AG04450 (cell line): Measurements from ENCODE around the gene MED13L. TPM values are rescaled to one million over a fixed set of nuclear protein-coding genes. Genes with fewer than 3 reads are reported as not detected.

Experiments used
- CTCF ChIA-PET: fragments of 300-600, 350-600 bp; formaldehyde crosslinking; extraction: SDS; loops from one replicate; lab custom pipeline; 2022; ENCODE audit warnings: antibody characterized with exemption, inconsistent platforms; lab: Charles Lee
- POLR2A ChIA-PET: fragments of 350-600 bp; formaldehyde crosslinking; extraction: SDS; loops from one replicate; lab custom pipeline; 2021; ENCODE audit warnings: antibody characterized with exemption, inconsistent platforms; lab: Yijun Ruan, JAX
- DNase-seq: peaks from one replicate; pipeline ENCODE4 v3.0.0-alpha.2; 2011; ENCODE audit warnings: low read depth, low spot score
- H3K27ac ChIP-seq: one replicate; pipeline ENCODE4 v1.5.1; 2012; ENCODE audit warnings: low read depth, low read length, control low read depth
- H3K27me3 ChIP-seq: one replicate; pipeline ENCODE4 v1.6.0; 2012; ENCODE audit warnings: low read length; ENCODE audit not compliant: control insufficient read depth, insufficient read depth
- H3K4me3 ChIP-seq: 2 replicates; pipeline ENCODE4 v1.5.1; 2011; ENCODE audit warnings: mild to moderate bottlenecking, low read depth, low read length, control low read depth
- H3K9me3 ChIP-seq: 2 replicates; pipeline ENCODE4 v1.5.1; 2012; ENCODE audit warnings: low read length; ENCODE audit not compliant: control insufficient read depth, insufficient read depth
- CTCF ChIP-seq: IDR thresholded peaks from 2 replicates; pipeline ENCODE4 v1.5.1; 2011; ENCODE audit warnings: low read depth, low read length, control low read depth, inconsistent platforms
- polyA plus RNA-seq: library from polyadenylated mRNA; depleted of rRNA; stranded (reverse); fragments of >200 nt; gene quantifications from 2 replicates; pipeline ENCODE4 v1.2.3, GENCODE V29; 2011

The MED13L gene
- polyA plus RNA-seq, 1 experiment: 56.2 TPM

GRCh38 chr12:116174904-116175303, 102.6 kb downstream of the MED13L start:
- H3K27me3 ChIP-seq: no peaks in the 10 kb centered on the region
- DNase-seq: no peak
- no peak for TF ChIP-seq CTCF
- POLR2A ChIA-PET: no interaction called here
- CTCF ChIA-PET: no interaction called here
- no peak overlapping the region for H3K27ac ChIP-seq
- H3K9me3 ChIP-seq: no peaks in the 10 kb centered on the region
- H3K4me3 ChIP-seq: no peak overlapping the region

- ChIA-PET CTCF (no interaction called here), POLR2A (no interaction called here)
- TF ChIP-seq CTCF: no peak
- Histone ChIP-seq H3K9me3 (no peaks in the 10 kb centered on the region), H3K27ac (no peak overlapping the region), H3K27me3 (no peaks in the 10 kb centered on the region), H3K4me3 (no peak overlapping the region)
- no peak for DNase-seq
Measured at GRCh38 chr12:116174006-116174405, 103.5 kb downstream of the MED13L start.

GRCh38 chr12:116172224-116172849, 105.2 kb downstream of the MED13L start:
- CTCF ChIA-PET: interaction anchor here (0.7 kb wide), 1 partner anchor 16 kb away, joined by 3 read pairs; no protein-coding TSS in a partner anchor
- H3K27ac ChIP-seq: no peak overlapping the region

GRCh38 chr12:116171549-116171948, 105.9 kb downstream of the MED13L start:
- TF ChIP-seq CTCF: no peak
- ChIA-PET POLR2A (interaction anchor here (1.0 kb wide), 1 partner anchor 19 kb away, joined by 3 read pairs; no protein-coding TSS in a partner anchor), CTCF (interaction anchor here (0.9 kb wide), 2 partner anchors 31 to 64 kb away, joined by 3 read pairs; no protein-coding TSS in a partner anchor)
- Histone ChIP-seq H3K9me3 (no peaks in the 10 kb centered on the region), H3K27ac (no peak overlapping the region), H3K4me3 (no peak overlapping the region), H3K27me3 (no peaks in the 10 kb centered on the region)
- DNase-seq: no peak

More at GRCh38 chr12:116172224-116172849, 105.2 kb downstream of the MED13L start:
- no peak overlapping the region for H3K4me3 ChIP-seq
- POLR2A ChIA-PET: interaction anchor here (1.0 kb wide), 1 partner anchor 20 kb away, joined by 3 read pairs; no protein-coding TSS in a partner anchor
- H3K27me3 ChIP-seq: no peaks in the 10 kb centered on the region
- H3K9me3 ChIP-seq: no peaks in the 10 kb centered on the region
- no peak for TF ChIP-seq CTCF
- DNase-seq: no peak

GRCh38 chr12:116169071-116169470, 108.4 kb downstream of the MED13L start:
- CTCF ChIA-PET: no interaction called here
- Histone ChIP-seq H3K4me3 (no peak overlapping the region), H3K9me3 (no peaks in the 10 kb centered on the region), H3K27me3 (no peaks in the 10 kb centered on the region), H3K27ac (no peak overlapping the region)
- no peak for DNase-seq
- POLR2A ChIA-PET: no interaction called here
- no peak for TF ChIP-seq CTCF
